Retinal pigment epithelial cell (primary cell): ENCODE measurements around the gene ZNF185.
A peak's percentile ranks its signal among the peaks of the same experiment; 100 is the strongest.

Source experiments
- DNase-seq: peaks from one replicate; pipeline ENCODE4 v3.0.0-alpha.2; 2010; ENCODE audit warnings: low read depth
- H3K4me3 ChIP-seq: 2 replicates; pipeline ENCODE4 v1.5.1; 2011; ENCODE audit warnings: mild to moderate bottlenecking, low read length, control low read depth, moderate library complexity
- TF ChIP-seq, protein P1 (sequence below): conservative IDR thresholded peaks from 2 replicates; pipeline ENCODE4 v1.5.1; 2011; ENCODE audit warnings: low read depth, low read length, control low read depth, inconsistent platforms

The ZNF185 gene

DNA sequence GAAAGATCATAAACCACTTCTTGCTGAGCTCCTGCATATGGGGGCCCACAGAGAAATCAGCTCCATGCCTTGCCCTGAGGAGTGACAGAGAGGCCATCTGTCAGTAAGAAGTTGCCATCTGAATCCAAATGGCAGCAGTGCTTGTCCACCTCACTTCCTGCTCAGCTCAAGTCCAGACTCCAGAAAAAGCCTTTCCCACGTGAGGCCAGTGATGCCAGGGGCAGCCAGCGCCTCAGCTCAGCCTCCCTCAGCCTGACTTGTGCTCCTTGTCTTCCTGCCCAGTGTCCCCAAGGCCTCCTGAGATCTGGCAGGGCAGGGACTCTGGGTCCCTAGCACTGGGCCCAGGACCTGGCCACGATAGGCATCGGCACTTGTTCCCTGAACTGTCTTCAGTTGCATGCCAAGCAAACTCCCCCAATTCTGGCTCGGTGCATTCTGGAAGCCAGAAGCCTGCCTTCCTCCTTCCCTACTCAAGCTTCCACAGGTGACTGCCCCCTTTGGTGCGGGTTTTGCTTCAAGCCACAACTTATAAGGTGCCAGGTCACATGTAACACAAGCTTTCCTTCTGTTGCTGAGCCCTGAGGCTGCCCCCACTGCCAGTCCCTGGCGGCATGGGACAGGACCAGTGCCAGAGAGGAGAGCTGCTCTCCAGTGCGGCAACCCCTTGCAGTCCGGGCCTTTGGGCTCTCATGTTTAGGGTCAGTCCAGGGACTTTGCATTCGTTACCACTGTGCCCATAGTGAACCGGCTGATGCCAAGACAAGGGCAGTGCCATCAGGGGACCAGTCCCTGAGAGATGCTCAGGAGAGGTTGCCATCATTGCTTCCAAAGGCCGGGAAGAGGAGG lies 2.2 kb downstream of the ZNF185 start:
- no peak overlapping the region for H3K4me3 ChIP-seq
- TF ChIP-seq, protein P1, sequence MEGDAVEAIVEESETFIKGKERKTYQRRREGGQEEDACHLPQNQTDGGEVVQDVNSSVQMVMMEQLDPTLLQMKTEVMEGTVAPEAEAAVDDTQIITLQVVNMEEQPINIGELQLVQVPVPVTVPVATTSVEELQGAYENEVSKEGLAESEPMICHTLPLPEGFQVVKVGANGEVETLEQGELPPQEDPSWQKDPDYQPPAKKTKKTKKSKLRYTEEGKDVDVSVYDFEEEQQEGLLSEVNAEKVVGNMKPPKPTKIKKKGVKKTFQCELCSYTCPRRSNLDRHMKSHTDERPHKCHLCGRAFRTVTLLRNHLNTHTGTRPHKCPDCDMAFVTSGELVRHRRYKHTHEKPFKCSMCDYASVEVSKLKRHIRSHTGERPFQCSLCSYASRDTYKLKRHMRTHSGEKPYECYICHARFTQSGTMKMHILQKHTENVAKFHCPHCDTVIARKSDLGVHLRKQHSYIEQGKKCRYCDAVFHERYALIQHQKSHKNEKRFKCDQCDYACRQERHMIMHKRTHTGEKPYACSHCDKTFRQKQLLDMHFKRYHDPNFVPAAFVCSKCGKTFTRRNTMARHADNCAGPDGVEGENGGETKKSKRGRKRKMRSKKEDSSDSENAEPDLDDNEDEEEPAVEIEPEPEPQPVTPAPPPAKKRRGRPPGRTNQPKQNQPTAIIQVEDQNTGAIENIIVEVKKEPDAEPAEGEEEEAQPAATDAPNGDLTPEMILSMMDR, result no peak
- no peak for DNase-seq

DNA sequence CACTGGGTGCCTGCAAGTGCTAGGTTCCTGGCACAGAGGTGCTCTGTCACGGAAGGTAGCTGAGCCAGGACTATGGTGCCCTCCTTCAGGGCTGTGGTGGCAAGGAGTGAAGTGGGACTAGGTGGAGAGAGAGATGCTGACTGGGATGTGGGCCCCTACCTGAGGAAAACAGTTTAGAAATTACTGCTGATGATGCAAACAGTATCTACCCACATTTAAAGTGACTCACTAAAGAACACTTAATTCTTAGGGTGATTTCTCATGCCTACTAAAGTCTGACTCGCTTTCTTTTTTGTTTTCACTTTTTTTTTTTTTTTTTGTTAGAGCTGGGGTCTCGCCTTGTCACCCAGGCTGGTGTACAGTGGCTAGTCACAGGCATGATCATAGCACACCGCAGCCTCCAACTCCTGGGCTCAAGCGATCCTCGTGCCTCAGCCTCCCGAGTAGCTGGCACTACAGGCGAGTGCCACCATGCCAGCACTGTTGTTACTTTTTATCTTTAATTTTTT lies 3.1 kb downstream of the ZNF185 start:
- H3K4me3 ChIP-seq, result no peak overlapping the region

DNA sequence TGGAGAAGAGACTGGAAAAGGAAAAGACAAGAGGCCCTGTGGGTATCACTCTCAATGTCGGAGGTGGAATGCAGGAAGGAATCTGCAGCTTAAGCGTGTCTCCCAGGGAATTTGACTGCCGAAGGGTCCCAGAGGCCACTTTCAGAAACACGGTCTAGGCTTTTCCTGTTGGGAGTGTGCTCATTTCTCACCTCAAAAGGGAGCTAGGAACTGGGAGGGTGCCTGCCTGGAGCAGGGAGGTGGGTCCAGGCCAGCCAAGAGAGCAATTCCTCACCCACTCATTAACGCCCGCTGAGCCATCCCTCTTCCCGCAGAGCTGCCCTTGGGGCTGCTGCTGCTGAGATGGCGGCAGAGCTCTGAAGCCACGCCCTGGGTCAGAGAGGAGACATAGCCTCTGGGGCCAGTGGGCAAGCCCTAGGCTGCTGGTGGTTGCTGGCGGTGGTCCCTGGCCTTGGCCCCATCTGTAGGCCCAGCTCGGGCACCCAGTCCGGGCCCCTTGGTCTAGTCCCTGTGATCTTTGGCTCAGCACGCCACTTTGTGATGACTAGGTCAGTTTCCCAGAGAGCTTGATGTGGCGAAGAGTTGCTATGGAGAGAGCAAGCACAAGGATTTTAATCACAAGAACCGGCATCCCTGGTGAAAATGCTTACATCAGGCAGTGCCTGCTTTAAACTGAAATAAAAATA lies 4.1 kb downstream of the ZNF185 start:
- TF ChIP-seq, protein P1, result no peak
- no peak overlapping the region for H3K4me3 ChIP-seq
- DNase-seq, result no peak

More for the DNA sequence above, 3.1 kb downstream of the ZNF185 start:
- TF ChIP-seq, protein P1, result no peak
- no peak for DNase-seq

DNA sequence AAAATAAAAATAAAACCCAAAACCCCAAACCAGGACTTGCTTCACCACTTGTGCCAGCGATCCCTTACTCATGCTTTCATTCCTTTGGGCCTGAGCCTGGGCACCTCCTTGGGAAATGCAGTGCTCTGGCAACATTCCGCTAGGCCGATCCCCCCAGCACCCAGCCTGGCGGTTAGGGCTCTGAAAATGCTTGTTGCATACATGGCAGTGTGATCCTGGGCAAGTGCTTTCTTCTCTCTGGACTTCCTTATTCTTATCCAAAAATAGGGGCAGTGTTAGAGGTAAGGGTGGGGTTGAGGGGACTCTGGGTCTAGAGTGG lies 4.6 kb downstream of the ZNF185 start:
- DNase-seq, result no peak
- H3K4me3 ChIP-seq, result no peak overlapping the region
- TF ChIP-seq, protein P1, result no peak

DNA sequence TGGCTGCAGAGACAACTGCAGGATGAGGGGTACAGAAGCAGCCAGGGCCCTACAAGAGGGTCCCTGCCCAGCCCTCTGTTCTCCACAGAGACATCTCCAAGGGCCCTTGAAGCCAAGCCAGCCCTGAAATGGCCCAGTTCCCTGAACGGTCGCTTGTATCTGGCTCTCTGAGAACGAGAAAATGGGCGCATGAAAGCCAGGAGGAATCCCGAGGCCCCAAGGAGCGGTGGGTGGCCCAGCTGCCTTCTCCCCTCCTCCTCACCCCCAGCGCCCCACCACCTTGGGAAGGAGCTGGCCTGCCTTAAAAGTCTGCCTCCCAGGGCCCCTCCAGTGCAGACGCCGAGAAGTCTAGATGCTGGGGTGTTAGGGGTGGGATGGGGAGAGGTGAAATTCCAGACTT lies 5.7 kb downstream of the ZNF185 start:
- no peak for DNase-seq
- TF ChIP-seq, protein P1, result no peak
- no peak overlapping the region for H3K4me3 ChIP-seq

DNA sequence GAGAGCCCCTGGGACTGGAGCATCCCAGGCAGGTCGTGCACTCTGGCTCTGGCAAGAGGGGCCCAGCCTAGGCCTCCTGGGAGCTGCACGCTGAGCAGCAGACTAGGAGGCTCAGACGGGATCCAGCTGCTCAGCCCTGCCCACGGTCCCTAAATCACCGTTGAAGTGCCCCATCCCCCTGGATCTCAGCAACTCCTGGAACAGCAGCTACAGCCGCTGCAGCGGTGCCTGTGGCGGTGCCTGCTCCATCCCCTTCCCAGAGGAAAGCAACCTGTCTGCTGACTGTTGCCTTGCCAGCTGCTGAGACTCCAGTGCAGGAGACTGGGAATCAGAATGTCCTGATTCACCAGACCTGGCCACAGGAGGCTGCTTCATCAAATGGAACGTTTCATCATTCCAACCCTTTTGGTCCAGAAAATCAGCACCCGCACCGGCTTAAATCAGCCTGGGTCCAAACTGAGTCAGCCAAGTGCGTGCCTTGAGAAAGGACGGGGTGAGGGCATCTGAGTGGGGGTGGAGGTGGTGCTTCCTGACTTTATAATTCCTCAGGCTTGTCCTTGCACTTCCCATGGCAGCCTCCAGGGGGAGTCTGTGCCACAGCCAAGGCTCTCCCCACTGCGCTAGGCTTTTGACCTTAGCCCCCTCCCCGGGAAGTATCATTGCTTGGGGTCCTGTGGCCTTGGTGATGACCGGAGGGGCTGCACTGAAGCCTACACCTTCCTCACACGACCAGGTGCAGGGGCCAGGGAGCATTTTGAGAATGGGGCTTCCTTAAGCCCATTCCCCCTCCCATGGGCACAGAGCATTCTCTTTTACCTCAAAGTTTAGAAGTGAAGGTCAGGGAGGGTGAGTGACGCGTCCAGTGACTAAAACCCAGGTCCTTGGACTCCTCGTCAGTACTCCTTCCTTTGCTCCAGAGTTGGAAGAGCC lies 6.5 kb downstream of the ZNF185 start:
- no peak for DNase-seq
- no peak overlapping the region for H3K4me3 ChIP-seq
- TF ChIP-seq, protein P1, result peak; percentile 84
